A172 (cell line): Measurements from ENCODE around the gene PATE3. TPM values are rescaled to one million over a fixed set of nuclear protein-coding genes. Genes with fewer than 3 reads are reported as not detected.

Experiments used
- DNase-seq: peaks from one replicate; pipeline ENCODE4 v3.0.0-alpha.2; 2015; ENCODE audit warnings: low spot score
- total RNA-seq: library from RNA; depleted of rRNA; stranded (reverse); fragments of >200 nt; shearing (Covaris generic); gene quantifications from 2 replicates; pipeline ENCODE4 v1.2.3, GENCODE V29; 2014; rRNA removed

Gene PATE3, protein sequence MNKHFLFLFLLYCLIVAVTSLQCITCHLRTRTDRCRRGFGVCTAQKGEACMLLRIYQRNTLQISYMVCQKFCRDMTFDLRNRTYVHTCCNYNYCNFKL
- not detected in 2 replicates for total RNA-seq

DNA sequence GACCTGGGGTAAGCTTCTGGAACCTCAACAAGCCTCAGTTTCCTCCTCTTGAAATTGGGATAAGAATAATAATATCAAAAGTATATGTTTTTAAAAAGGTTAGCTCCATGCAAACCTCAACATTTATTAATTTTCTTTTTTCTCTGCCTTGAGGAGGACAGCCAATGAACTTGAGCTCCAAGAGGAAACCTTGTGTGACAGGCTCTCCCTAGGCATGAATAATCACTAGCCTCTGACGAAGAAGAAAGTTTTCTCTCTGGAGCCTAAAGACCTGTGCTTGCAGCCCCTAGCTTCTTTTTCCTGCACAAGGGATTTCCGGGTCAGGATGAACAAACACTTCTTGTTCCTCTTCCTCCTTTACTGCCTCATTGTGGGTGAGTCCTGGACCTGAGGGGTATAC is at the start of gene PATE3:
TSS of gene PATE3 (plus strand) at position 301 of the 400 bp plus-strand sequence. CDS start at position 326, 25 bp downstream.
- no peak for DNase-seq

DNA sequence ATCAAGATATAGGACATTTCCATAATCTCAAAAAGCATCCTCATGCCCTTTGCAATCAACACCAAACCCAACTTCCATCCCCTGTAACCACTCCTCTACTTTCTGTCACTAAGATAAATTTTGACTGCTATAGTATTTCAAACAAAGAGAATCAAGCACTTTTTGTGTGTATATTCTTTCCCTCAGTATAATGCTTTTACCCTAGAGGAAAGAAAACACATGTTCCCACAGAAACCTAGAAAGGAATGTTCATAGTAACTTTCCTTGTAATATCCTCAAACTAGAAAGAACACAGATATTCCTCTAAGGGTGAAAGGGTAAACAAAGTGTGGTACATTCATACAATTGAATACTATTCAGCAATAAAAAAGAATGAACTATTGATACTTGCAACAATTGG is 47.3 kb upstream of the PATE3 start:
- no peak for DNase-seq

DNA sequence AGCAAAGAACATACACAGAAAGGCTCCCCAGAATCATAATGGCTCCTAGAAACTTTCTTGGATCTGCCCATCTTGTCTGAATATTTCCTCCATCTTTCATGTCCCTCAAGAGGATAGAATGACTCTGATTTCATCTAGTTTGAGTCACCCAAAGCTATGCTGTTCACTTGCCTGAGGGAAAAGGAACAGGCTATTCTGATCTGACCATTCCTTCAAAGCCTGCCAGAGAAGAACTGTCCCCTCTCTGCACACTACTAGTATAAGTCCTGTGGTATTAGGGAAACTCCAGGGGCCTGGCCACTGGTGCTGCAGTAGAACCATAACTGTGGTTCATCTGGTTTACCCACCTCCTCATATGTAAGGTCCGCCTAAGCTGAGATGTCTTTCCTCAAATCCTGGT is 44.2 kb upstream of the PATE3 start:
- DNase-seq, result no peak

DNA sequence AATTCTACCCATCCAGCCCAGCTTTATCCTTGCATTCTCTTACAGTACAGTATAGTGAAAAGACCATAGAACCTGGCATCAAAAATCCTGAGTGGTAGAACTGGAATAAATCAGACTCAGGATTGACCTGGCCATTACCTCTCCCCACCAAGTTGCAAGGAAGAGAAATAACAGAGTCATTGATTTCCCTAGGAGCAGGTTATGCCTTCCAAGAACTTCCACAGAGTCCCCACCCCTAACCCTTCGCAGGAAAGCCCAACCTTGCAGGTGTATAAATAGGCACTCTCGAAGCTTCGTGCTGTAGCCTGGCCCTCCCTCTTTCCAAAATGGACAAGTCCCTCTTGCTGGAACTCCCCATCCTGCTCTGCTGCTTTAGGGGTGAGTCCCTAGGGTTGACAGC is 41.9 kb upstream of the PATE3 start, which contains the start of gene PATE1:
TSS of gene PATE1 (plus strand) at position 301 of the 400 bp plus-strand sequence. CDS start at position 327, 26 bp downstream.
- DNase-seq, result no peak

DNA sequence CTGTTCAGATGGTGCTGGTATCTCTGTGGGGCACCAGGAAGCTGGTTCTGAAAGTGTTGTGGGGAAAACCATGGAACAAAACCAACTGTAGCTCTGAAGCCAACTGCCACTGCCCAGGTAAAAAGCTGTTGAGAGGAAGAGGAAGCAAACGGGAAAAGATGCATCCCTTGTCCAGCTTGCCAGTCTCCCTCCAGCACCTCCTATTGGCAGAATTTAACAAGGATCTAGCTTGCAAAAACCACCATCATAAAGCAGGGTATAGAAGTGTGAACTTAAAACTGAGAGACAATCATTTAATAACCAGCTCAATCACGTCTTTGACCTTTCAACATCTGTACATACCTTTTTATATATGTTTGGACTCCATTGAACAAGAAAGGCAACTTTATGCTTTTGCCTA is 37.3 kb upstream of the PATE3 start:
- DNase-seq, result no peak

DNA sequence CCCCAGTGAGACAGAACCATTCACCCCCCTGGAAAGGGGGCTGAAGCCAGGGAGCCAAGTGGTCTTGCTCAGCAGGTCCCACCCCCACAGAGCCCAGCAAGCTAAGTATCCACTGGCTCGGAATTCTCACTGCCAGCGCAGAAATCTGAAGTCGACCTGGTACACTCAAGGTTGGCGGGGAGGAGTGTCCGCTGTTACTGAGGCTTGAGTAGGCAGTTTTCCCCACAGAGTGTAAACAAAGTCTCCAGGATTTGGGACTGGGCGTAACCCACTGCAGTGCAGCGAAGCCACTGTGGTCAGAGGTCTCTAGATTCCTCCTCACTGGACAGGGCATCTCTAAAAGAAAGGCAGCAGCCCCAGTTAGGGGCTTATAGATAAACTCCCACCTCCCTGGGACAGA is 31.9 kb upstream of the PATE3 start:
- DNase-seq, result no peak

DNA sequence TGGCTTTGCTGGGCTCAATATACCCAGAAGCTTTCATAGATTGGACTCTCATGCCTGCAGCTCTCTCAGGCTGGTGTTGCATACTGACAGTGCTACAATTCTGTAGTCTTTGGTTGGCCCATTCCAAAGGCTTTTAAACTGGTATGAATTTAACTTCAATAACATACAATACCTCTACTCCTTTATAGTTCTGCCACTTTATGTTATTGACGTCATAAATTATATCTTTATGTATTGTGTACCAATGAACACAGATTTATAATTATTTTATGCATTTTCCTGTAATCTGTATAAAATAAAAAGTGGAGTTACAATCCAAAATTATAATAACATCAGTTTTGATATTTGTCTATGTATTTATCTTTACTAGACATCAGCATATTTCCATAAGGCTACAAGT is 25.5 kb upstream of the PATE3 start:
- DNase-seq, result no peak

DNA sequence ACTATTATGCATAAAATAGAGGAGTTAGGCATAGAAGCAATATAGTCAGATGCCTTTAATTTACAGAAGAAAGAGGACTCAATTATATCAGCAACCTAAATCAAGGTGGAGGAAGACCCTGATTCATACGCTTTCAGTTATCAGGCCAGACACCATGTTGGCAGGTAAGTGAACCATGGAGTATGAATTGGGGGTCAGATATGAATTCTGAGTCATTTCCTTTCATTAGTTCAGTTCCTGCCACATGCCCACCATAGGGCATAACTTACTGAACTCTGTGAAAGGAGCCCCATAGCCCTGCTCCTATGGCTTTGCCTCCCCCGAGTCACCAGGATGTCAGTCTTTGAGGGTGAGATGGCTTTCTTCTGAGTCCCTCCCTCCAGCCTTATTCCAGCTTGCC is 24.4 kb upstream of the PATE3 start:
- no peak for DNase-seq

DNA sequence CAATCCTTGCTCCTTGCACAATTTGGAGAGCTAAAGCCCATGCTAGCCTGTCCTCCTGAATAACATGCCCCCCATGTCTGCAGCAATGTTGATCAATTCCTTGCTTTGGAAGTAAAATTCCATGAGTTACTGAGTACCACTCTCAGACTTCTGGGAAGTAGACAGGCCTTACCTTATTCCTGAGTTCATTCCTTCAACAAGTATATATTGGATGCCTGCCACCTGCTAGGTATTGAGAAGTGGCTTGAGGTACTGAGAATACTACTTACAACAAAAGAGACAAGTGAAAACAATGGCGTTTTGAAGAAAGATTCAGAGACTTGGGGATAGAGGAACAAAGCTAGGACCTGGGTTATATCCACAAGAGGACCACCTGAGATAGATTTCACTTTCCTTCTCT is 21.7 kb upstream of the PATE3 start:
- no peak for DNase-seq

DNA sequence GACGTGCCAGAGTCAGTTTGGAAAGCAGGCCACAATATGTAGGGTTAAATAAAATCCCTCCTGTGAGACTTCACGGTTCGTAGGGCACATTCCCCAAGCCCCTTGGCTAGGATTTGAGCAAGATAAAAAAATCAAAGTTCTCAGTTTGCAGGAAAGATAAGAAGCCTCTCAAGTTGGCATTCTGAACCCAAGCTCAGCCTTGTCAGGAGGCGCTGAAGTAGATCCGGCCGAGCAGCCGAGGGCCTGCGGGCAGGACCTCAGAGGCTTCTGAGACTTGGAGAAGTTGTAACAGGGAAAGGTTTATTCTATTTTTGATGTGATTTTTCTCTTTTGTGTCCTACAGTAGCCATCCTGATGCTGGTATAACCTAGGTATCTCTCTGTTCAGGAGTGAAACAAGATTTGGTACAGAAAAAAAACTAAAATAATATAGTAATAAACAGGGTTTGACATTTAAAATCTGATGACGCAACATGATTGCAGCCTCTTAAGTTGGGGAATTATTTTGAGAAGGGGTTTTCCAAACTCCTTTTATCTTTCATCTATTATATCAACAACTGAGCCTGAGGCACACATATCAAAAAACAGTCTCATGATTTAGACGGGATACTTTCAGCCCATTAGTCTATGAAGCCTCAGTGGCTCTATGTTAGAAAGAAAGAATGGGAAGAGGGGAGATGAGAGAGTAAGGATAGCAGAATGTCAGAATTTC is 19.4 kb upstream of the PATE3 start:
- no peak for DNase-seq

DNA sequence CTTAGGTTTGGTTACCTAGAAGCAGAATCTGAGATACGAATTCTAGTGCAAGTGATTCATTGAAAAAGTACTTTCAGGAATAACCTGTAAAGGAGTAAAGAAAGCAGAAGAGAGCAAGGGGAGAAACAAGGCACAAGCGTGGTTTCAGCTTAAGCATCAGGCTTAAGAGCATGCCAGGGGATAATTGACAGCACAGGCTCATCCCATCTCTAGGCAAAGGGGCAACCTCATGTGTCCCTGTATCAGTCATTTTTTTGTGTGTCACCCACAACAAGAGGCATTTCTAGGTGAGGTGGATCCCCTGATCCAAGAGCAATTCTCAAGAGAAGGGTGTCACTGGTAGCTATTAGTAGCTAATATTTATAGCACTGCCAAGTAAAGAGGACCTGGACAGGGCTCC is 17.3 kb upstream of the PATE3 start:
- no peak for DNase-seq

DNA sequence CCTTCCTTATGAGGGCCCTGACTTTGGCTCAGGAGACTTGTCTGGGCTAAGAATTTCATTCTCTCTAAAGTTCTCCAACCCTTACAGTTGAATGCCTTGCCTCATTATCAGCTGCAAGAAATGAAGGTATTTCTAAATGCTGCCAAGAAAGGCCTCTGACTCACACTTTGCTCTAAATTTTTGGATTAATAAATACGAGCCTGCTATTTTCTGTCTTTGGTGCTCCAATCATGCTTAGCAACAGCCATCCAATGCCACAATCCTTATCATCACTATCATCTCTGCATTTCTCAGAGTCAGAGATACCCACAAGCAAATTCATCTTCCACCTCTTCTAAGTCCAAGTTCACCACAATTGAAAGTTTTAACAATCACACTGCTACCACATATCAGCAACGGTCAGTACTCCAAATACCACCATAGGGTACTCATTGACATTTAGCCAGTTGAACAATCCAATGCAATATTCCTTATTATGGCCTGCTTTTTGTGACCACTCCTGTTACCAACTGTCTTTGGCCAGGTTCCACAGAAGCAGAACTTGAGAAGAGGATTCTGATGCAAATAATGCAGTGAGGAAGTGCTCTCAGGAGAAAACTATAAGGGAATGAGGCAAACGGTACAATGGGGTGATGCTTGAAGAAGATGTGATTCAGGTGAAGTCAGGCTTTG is 15.0 kb upstream of the PATE3 start:
- peak; percentile 20 for DNase-seq

DNA sequence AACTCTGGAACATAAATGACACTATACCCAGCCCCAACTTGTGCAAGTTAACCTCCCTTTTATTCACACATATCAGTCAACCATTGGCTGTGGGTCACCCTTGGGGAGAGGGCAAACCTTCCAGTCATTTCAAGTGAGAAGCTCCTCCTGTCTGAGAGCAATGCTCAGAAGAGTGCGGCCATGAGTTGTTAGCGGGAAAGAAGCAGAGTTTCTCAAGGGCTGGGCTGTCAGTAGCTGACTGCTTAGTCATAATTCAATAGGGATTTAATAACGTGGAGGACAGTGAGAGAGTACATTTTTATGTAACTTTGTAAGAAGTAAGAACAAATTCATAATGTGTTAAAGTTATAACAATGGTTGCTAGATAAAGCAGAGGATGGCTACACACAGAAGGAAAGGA is 14.4 kb upstream of the PATE3 start:
- no peak for DNase-seq

DNA sequence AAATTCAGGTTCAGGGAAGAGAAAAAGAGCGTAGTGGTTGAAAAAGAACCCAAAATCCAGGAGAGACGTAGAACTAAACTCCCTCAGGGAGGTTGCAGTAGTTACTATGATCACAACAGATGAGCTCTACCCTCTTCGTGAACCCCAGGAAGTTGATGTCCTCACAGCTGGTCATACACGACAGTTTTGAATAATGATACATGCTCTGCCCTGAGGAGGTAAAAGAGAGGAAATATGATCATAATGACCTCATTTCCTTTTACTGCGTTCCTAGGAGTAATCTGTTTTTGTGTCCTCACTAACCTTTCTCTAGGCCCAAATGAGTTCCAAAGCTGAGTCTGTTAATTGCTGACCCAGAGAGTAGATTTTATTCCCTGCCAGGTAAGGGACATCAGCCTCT is 10.6 kb upstream of the PATE3 start:
- DNase-seq, result peak; percentile 6

DNA sequence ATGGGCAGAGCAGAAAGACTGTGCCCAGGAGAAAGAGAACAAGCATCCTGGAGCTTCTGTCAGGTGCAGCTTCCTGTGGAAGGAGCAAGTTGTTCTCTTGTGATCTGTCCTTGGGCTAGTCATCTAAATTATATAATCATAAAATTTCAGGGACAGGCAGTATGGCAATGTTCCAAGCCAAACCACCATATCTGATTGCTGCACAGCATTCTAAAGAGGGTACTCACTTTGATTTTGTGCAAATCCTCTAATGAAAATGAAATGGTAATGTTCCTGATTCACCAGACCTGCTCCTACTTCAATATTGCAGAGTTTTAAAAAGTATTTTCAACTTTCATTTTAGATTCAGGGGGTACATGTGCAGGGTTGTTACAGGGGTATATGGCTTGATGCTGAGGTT is 9.2 kb upstream of the PATE3 start, which contains the start of gene PATE2:
TSS of gene PATE2 (minus strand) at position 101 of the 400 bp plus-strand sequence. CDS start at position 46, 55 bp downstream.
- no peak for DNase-seq

DNA sequence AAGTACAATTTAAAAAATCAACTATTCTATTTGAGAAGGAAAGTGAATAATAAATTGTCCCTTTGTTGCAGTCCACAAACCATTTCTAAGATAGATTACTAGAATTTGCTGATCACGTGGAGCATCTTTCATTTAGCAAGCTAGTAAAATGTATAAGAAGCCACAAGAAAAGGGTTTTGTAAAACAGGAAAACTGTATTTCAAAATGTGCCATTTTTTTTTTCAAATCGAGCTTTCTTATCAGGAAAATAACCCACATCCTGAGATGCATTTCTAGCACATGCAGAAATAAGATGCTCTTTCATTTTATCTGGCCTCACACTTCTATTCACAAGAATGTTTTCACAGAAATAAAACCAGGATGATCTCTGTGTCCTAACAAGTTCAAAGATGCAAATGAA is 3.2 kb upstream of the PATE3 start:
- DNase-seq, result no peak

DNA sequence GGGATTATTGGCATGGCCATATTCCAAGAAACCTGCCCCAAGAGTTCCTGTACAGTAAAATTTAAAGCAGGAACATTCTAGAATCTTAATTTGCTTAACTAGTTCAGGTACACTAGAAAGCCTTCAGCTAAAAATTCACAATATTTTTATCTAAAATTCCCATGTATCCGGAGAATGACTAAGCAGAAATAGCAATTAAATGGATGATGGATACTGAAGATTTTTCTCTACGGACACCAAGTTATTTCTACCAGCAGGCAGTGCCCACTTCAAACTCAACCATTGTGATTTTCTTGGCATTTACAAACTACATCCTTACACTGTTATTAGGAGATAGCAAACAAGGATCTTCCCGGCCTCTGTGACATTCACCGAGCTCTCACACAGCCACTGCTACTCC is 2.9 kb downstream of the PATE3 start:
- DNase-seq, result no peak

DNA sequence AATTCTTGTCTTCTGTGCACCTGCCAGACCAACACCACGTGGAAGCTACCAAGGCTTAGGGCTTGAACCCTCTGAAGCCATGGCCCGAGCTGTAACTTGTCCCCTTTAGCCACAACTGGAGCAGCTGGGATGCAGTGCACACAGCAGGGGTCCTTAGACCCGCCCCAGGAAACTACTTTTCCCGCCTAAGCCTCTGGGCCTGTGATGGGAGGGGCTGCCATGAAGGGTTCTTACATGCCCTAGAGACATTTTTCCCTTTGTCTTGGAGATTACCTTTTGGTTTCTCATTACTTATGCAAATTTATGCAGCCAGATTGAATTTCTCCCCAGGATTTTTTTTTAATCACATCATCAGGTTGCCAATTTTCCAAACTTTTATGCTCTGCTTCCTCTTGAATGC is 9.7 kb downstream of the PATE3 start:
- no peak for DNase-seq

DNA sequence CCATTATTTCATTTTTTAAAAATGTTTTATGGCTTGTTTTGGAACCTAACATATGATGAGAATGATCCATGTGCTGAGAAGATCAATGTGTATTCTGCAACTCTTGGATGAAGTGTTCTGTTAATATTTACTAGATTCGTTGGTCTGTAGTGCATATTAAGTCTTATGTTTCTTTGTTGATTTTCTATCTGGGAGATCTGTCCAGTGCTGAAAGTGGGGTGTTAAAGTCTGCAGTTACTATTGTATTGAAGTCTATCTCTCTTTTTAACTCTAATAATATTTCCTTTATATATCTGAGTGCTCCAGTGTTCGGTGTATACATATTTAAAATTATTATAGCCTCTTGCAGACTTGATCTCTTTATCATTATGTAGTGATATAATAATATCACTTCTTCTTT is 11.9 kb downstream of the PATE3 start:
- no peak for DNase-seq

DNA sequence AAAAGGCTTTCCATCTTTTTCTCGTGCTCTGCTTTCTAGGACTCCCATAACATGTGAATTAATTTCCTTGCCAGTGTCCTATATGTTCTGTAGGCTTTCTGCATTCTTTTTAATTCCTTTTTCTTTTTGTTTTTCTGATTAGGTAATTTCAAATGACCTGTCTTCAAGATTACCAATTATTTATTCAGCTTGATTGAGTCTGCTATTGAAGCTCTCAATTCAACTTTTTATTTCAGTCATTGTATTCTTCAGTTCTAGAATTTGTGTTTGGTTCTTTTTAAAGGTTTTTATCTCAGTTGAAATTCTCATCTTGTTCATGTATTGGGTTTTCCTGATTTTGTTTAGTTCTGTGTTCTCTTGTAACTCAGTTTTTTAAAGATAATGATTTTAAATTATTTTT is 14.5 kb downstream of the PATE3 start:
- DNase-seq, result no peak

DNA sequence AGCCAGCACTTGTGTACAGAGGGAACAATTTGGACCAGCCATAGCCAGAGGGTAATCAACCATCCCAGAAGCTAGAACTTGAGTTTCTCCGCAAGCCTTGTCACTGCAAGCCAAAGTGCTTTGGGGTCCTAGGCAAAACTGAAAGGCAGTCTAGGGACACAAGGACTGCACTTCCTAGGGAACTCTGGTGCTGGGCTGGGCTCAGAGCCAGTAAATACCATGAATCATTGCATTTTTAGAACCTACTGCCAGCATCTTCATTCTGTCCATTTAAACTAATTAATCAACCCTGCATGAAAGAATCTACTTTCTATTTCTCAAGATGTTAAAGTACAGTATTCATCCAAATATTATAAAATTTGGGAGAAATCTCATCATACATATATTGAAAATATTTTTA is 20.0 kb downstream of the PATE3 start:
- DNase-seq, result peak; percentile 1

DNA sequence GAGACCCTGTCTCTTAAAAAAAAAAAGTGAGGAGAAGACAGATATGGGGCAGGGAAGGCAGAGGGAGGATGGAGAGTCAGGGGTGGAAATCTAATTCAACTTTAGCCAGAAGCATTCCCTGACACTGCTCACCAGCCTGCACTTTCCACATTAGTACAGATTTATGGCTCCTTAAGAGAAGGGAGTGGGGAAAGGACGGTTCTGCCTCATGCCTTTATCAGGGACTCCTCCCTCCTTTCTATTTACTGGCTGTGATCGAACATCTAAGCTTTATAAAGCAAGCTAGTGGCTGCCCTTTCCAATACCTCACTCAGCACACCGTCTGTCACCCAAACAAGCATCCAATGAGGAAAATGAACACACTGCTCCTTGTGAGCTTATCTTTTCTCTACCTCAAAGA is 45.1 kb downstream of the PATE3 start, which contains the start of gene PATE4:
TSS of gene PATE4 (plus strand) at position 301 of the 400 bp plus-strand sequence. CDS start at position 345, 44 bp downstream.
- DNase-seq, result no peak

DNA sequence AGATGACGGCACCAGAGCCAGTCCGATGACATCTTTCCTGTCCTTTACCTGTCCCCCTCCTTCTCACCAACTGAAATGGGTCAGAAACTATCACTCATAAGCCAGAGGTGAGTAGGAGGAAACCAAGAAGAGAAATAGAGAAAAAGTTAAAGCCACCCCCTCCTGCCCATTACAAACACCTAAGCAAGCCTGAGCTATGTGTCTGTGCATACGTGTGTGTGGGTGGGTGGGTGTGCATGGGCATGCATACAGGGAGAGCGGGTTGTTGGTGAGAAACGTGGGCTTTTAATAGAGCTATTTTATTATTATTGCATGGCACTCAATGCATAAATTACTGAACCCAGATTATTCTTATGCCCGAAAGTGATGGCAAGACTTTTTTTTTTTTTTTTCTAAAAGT is 47.8 kb downstream of the PATE3 start:
- DNase-seq, result no peak
